ENCODE data around the gene TMEM208.

The TMEM208 gene

DNA sequence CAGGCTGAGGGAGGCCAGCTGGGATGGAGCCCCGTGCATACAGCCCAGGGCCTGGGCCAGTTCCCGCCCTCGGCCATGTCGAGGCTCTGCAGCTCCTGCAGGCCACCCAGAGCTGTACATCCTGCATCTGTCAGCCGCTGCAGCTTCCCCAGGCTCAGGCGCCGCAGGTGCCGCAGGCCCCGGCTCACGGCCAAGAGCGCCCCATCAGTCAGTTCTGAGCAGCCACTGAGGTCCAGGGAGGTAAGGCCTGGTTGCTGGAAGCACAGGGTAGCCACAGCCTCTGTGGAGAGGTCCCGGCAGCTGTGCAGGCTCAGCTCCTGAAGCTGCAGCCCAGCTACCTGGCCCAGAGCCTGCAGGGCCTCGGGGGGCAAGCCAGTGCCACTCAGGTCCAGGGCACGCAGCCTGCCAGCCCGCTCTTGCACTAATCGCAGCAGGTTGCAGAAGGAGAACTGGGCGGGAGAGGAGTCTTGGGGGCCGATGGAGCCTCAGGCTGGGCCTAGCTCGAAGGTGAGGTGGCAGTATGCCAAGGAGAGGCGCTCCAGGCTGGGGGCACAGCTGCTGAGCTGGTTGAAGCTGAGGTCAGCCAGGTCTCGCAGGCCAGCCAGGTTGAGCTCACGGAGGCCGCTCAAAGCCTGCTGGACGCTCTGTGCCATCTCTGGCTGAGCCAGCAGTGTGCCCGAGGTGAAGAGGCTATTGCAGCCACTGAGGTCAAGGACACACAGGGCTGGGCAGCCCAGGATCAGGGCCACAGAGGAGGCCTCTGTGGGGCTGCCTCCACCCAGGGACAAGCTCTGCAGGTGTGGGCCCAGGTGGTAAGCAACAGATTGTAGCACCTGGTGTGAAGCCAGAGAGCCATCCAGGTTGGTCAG lies 16.6 kb upstream of the TMEM208 start:
- DNase-seq = no peak

DNA sequence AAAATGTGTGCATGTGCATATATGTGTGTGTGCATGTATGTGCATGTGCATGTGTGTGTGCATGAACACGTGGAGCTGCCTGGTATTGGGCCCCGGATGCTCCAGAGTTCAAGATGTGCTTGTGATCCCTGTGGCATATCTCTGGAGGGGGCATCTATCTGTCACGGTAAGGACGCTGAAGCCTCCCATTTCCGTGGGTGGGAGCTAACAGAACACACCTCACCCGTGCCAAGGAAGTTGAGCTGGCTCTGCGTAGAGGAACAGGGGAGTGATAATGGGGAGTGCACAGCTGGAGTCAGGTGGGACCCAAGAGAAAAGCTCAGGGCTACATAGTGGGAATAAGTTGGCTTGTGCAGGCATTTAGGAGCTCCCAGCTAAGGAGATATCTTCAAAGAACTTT lies 15.3 kb upstream of the TMEM208 start:
- no peak for DNase-seq

DNA sequence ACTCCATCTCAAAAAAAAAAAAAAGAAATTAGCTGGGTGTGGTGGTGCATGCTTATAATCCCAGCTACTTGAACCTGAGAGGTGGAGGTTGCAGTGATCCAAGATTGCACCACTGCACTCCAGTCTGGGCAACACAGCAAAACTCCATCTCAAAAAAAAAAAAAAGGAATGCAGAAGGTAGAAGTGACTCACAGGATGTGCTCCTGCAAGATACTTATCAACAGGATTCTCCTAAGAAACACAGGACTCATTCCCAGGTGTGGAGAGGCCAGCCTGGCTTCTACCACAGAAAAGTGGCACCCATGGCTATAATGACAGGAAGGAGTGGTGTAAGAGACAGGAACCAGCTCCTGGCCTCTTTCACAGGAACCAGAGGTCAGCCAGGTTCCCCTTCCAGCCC lies 14.2 kb upstream of the TMEM208 start:
- DNase-seq = no peak

DNA sequence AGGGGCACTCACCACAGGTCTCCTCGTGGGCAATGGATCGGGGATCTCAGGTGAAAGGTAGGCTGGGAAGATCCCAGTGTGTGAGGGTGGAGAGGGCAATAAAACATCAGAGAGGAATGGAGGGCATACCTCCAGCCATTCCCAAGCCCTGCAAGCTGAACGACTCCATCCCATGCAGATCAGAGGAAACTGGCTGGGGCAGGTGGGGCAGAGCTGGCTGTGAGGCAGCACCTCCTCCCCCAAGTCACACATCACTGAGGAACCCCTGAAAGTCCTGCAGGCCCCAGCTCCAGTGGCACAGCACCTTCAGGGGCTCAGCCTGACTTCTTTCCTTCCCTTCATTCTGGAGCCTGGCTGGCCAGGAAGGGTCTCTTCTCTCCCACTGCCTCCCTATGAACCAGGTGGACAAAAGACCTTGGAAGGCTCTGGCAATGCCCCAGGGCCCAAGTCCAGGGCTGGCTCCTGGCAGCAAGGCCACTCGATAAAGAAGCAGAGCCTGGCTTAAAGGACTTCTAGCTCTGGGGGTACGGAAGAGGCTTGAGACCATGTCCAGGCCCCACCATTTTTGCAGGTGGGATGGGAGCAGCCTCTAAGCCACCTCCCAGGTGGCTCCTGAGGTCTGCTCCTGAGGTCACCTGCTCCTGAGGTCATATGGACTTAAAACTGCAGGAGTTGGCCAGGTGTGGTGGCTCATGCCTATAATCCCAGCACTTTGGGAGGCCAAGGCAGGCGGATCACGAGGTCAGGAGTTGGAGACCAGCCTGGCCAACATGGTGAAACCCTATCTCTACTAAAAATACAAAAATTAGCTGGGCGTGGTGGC lies 13.5 kb upstream of the TMEM208 start:
- no peak for DNase-seq

DNA sequence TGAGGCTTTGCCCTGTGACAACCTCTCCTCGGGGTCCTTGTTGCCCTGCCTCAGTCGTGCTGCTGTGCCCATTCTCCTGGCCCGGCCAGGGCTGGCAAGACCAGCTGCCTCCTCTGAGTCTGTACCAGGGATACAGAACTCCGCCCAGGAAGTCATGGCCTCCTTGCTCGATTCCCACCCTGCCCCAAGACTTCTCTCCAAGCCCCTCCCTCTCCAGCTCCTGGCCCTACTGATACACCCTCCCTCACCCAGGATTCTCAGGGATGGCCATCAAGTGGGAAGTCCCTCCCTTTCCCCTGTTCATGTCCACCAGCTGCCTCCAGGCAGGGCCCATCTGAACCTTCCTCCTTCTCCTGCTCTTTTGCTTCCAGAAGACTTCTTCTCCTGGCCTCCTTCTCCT lies 11.2 kb upstream of the TMEM208 start:
- DNase-seq = no peak

DNA sequence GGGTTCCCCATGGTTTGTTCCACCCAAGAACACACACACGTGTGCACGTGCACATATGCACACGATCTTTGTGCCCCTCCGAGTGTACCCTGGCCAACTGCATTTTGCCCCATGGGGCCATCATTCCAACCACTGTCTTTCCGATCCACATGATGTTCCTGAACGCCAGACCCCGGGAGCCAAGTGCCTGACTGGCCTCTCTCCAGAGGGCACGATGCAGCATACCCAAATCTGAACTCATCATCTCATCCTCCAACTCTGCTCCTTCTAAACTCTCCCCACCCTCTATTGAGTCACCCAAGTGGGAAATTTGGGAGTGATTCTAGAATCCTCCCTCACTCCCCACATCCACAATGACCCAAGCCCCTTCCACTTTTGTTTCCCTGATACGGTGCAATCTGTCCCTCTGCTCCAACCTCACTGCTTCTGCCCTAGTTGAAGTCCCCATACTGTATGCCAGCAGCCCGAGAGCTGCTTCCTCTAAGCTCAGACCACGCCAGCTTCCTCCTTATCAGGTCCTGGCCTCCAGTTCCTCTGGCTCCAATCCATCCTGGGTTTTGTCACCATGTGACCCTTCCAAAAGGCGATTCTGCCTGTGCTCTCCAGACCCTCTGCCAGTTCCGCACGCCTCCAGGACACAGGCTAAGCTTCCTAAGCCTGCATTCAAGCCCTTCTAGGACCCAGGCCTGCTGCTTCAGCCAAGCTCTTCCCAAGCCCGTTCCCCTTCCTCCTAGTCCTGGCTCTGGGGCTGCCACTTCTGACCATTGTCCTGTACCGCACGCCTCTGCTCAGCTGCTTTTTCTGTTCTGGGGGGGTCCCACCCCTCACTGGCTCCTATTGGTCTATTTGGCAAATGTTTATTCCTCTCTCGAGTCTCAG lies 10.1 kb upstream of the TMEM208 start:
- DNase-seq = no peak

DNA sequence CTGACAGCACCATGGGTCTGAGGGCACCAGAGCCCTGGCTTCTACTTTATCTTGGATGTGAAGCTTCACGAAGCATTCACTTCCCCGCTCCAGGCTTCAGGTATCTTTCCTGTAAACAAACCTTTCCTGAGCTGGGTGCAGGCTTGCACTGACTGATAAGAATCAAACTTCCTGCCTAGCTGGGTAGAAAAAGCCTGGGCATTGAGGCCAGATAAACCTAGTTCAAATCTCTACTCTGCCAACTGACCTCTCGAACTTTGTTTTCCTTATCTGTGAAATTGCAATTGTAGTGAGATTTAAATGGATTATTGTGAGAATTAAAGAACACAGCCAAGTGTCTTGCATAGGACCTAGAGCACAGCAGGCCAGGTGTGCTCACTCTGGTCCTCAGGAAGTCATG lies 2.9 kb upstream of the TMEM208 start:
- no peak for DNase-seq

DNA sequence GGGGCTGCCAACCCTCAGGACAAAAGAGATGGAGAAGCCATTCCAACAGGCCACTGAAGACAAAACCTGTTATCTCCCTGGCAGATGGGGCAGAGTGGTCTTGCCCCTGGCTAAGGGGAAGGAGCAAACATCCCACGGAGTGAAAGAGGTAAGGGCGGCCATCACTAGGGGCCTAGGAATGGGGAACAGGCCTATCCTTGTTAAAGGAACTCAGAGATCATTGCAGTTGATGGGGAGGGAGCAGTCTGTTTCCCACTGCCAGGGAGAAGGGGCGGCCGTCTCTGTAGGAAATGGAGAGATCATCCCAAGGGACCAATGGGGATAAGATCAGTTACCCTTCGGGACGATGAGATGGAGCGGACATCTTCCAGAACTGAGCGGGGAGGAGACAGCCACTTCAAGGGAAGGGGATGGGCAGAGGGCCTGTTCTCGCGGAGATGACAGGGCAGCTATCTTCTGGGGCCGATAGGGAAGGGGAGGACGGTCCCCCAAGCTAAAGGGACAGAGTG lies 581 bp upstream of the TMEM208 start:
- no peak for DNase-seq

DNA sequence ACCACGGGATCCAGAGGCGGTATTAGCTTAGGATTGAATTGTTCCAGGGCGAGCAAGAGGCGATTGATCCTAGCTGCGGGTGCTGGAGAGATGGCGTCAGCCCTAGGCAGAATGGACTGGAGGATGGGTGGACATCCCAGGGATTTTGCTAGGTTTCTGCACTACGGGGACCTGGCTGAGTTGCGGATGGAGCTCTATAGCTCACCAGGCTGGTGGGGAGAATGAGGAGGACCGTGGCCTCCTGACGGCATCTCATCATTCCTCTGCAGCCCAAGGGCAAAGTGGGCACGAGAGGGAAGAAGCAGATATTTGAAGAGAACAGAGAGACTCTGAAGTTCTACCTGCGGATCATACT lies 614 bp downstream of the TMEM208 start:
- no peak for DNase-seq

DNA sequence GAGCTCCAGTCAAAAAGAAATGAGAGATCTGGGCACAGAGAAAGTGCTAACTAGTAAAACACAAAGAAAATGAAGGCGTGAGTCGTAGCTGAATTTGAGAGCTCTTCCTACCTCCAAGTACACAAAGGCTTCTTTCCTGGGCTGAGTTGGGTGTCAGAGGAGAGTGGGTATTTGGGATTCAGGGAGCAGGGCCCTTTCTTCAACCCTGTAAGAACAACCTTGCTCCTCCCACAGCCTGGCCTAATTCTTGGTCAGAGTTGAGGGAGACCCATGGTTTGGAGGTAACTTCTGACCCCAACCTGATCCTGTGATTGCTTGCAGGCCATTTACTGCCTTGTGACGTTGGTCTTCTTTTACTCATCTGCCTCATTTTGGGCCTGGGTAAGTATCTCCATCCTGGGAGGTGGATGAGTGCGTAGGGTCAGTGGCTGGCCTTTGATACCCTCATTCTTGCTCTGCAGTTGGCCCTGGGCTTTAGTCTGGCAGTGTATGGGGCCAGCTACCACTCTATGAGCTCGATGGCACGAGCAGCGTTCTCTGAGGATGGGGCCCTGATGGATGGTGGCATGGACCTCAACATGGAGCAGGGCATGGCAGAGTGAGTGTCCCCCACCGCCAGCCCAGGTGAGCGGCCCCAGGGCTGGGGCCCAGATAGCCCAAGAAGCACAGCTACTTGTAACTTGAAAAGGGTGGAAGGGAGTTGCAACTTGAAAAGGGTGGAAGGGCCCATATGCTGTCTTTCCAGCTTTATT lies 1.3 kb downstream of the TMEM208 start:
- DNase-seq = no peak

DNA sequence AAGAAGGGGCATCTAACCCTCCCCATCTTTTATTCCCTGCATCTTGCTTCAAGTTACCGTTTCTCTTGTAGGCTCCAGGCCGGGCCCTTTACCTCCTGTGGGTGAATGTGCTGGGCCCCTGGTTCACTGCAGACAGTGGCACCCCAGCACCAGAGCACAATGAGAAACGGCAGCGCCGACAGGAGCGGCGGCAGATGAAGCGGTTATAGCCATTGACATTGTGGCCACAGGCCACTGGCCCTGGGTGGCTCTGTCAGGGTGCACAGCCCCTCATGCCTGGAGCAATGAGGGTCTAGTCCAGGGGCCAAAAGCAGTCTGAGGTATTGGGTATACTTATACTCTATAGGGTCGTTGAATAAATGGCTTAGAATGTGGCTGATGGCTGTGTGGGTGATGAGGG lies 2.0 kb downstream of the TMEM208 start:
- no peak for DNase-seq

DNA sequence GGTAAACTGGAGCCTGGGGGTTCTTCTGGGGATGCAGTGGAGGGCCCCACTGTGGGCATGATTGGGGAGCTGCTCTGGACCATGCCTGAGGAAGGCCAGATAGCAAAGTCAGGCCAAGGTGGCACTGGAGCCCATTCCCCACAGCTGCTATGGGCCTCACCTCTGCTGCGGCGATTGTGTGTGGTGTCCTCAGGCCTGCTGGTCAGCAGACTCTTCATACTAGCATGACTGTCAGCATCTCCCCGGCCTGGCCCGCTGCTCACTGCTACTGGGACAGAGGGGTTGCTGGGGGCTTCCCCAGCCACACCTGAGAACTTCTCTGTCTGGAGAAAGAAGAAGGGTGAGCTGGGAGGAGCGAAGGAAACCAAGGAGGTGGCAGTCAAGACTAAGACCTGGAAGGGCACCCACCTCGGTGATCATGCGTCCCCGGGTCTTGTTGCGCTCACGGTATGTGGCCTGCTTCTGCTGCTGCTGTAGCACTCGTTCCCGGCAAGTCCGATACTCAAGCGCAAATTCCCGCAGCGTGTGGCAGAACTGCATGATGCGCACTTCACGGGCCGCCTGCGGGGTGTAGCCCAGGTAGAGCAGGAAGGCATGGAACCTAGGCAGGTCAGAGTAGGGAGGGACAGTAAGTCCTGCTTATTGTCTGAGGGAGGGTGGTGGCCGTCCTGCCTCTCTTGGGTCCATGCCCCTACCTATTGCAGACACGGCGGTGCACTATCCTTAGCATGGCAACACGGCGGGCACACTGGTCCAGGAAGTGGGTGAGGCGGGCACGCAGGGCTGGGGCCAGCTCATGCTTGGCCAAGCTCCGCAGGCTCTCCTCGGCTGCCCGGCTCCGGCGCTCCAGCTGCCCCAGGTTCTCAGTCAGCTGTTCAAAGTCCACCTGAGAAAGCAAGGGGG lies 3.2 kb downstream of the TMEM208 start:
- no peak for DNase-seq

DNA sequence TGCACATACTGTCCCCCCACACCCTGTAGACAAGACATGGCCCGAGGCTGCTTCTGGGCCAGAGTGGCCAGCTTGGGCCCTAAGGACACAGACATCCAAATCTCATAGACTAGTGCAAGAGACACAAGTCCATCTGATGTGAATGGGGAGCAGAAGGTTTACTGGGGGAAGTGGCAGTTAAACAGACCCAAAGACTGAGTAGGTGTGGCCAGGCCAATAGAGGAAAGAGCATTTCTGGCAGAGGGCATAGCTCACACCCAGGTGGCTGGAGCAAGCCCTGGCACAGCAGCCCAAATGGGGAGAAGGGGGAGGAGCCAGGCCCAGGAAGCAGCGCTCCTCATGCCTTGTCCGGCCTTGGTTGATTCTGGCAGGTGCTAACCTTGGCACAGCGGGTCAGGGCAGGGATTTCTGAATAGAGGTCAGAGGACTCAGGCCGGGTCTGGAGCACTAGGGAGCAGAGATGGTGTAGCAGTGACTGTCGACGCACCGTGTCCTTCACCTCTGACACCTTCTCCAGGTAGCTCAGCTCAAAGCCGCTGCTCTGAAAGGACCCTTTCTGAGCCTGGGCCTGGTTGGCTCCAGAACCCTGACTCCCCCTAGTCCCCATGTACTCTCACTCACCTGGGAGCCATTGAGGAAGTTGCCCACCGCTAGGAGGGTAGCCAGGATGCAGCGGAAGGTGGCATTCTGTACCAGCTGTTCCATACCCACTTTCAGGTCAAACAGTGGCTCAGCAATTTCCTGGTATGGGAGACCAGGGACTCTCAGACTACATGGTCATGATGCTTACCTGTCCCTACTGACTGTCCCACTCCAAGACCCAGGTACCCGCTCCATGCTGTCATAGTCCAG lies 4.1 kb downstream of the TMEM208 start:
- no peak for DNase-seq

DNA sequence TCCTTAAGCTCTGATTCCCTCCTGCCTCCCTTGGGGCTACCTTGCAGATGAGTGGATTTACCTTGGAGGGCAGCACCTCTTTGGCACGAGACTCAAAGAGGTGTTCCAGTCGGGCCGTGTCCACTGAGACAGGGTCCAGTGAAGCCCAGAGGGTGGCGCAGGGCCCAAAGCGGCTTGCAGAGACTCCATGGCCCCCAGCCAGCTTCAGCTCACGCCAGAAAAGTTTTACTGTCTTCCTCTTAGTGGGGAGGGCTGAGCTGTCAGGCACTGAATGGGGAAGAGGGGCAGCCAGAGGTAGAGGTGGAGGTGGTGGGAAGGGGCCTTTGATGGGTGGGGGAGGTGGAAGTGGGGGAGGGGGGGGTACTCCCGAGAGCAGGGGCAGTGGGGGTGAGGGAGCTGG lies 6.7 kb downstream of the TMEM208 start:
- no peak for DNase-seq

DNA sequence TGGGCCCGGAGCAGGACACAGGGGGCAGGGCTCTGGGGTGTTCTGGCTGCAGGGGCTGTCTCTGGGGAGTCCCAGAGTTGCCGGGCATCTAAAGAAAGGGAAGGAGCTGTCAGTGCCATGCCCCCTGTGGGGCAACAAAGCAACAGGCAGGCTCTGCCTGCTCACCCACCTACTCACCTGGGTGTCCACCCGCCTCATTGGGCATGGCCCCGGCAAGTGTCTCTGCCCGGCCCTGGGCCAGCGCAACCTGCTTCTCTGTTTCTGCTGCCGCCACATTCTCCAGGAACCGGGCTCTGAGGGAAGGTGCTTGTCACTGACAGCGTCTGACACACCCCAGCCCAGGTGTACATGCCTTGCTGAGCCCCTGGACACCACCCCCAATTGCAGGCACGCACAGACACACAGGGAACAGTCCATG lies 7.3 kb downstream of the TMEM208 start:
- no peak for DNase-seq

DNA sequence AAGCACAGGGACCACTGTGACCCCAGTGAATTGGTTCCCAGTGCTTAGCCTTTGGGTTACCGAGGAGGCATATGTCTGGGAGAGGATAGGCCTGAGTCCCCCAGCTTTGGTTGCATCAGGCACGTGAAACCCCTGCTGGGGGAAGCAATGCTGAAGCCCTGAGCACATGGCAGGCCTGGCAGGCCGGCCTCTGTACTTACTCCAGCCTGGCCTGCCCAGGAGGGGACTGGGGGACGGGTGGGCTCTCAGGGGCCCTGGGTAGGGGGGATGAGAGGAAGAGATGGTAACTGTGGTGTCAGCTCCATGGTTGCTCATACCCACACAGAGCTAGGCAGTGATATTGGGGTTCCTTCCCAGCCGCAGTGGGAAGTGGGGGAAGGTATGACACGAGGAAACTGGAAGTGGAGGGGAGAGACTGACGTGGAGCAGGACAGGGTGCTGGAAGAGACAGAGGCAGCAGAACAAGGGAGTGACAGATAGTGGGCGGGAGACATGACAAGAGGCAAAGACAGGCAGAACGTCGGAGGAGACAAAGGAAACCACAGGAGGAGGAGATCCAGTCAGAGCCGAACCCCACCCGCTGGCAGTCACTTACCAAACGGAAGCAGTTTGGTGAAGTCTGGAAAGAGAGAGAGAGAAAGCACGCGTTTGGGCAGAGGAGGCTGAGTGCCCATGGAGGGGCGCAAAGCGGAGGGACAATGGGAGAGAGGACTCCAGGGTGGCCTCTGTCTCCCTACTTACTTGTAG lies 9.1 kb downstream of the TMEM208 start:
- no peak for DNase-seq

DNA sequence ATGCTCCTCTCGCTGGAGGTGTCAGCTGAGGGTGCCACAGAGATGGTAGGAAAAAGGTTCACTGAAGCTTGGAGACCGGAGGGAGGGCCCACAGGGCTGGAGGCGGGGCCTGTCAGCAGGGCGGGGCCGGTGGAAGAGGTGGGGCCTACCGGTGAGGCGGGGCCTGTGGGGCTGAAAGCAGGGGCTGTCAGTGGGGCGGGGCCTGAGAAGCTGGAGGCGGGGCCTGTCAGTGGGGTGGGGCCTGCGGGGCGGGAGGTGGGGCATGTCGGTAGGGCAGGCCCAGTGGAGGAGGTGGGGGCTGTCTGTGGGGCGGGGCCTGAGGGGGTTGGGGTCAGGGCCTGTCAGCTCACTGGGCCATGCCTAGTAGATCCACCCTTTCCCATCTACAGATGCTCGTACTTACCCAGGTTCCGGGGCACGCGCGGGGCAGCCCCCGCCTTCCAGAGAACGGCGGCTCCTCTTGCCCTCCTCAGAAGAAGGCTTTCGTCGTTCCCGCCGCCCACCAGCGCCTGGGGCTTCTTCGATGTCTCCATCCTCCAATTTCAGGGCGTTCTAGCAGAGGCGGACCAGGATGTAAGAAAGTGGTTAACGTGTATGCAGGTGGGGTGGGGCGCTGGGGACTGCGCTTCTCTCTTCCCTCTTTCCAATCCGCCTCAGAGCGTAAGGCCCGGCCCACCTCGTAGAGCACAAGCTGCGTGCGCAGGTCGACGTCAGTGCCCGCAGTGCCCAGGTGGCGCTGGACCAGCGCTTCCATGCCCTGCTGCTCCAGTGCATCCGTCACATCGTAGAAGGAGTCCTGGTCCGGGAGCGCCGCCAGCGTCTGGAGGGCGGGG lies 9.8 kb downstream of the TMEM208 start:
- peak; percentile 35 for DNase-seq
